ENCODE data around the gene ZNF19.

The ZNF19 gene

GRCh38 chr16:71460236-71460635, 28.9 kb downstream of the ZNF19 start:
- H3K9me3 ChIP-seq, result no peaks in the 10 kb centered on the region
- H3K4me3 ChIP-seq, result no peak overlapping the region
- H3K27me3 ChIP-seq, result no peaks in the 10 kb centered on the region
- peaks cover 0 to 23% (median 7%) of the 10 kb centered on the region in 4 donors for H3K4me1 ChIP-seq
- H3K36me3 ChIP-seq, result peaks cover 22 to 28% (median 26%) of the 10 kb centered on the region in 3 donors
- H3K27ac ChIP-seq, result no peak overlapping the region
- no peak for DNase-seq
- no peak for TF ChIP-seq CTCF (IDR thresholded peaks at IDR 0.05)
- intact Hi-C loops (cut with DNase I; ENCODE audit: low total_unique reads), result loop anchor here (5.0 kb wide), 1 partner anchor 1098 kb away; no protein-coding TSS in a partner anchor

- no peak overlapping the region for H3K4me3 ChIP-seq
- TF ChIP-seq CTCF (IDR thresholded peaks at IDR 0.05), result no peak
- peaks cover 0 to 23% (median 7%) of the 10 kb centered on the region in 4 donors for H3K4me1 ChIP-seq
- H3K9me3 ChIP-seq, result peaks cover 0 to 5% (median 3%) of the 10 kb centered on the region in 3 donors
- intact Hi-C loops (cut with DNase I; ENCODE audit: low total_unique reads), result no loop called here
- no peak for DNase-seq
- peaks cover 29 to 35% (median 33%) of the 10 kb centered on the region in 3 donors for H3K36me3 ChIP-seq
- no peak overlapping the region for H3K27ac ChIP-seq
- no peaks in the 10 kb centered on the region for H3K27me3 ChIP-seq
These were observed 29.6 kb downstream of the ZNF19 start for GRCh38 chr16:71459510-71459909.

GRCh38 chr16:71456801-71457200, 32.3 kb downstream of the ZNF19 start:
- peaks cover 56 to 62% (median 60%) of the 10 kb centered on the region in 3 donors for H3K36me3 ChIP-seq
- peaks cover 0 to 32% (median 31%) of the 10 kb centered on the region in 3 donors for H3K9me3 ChIP-seq
- no peak overlapping the region for H3K27ac ChIP-seq
- H3K4me3 ChIP-seq, result no peak overlapping the region
- peaks cover 0 to 16% (median 7%) of the 10 kb centered on the region in 4 donors for H3K4me1 ChIP-seq
- intact Hi-C loops (cut with DNase I; ENCODE audit: low total_unique reads), result no loop called here
- no peaks in the 10 kb centered on the region for H3K27me3 ChIP-seq
- no peak for DNase-seq
- no peak for TF ChIP-seq CTCF (IDR thresholded peaks at IDR 0.05)

- peaks cover 94 to 100% (median 97%) of the 10 kb centered on the region in 3 donors for H3K36me3 ChIP-seq
- TF ChIP-seq CTCF (IDR thresholded peaks at IDR 0.05), result no peak
- H3K9me3 ChIP-seq, result peaks cover 15 to 69% (median 66%) of the 10 kb centered on the region in 3 donors
- intact Hi-C loops (cut with DNase I; ENCODE audit: low total_unique reads), result loop anchor here (5.0 kb wide), 1 partner anchor 39 kb away; no protein-coding TSS in a partner anchor
- no peak overlapping the region for H3K4me3 ChIP-seq
- no peaks in the 10 kb centered on the region for H3K27me3 ChIP-seq
- H3K4me1 ChIP-seq, result no peaks in the 10 kb centered on the region
- no peak overlapping the region for H3K27ac ChIP-seq
- DNase-seq, result no peak
These were observed 36.1 kb downstream of the ZNF19 start for GRCh38 chr16:71453036-71453435.

- Histone ChIP-seq H3K4me1 (no peaks in the 10 kb centered on the region), H3K27me3 (no peaks in the 10 kb centered on the region), H3K4me3 (no peak overlapping the region), H3K27ac (no peak overlapping the region), H3K9me3 (peaks cover 25 to 100% (median 98%) of the 10 kb centered on the region in 3 donors), H3K36me3 (peaks cover 60 to 74% (median 71%) of the 10 kb centered on the region in 3 donors)
- TF ChIP-seq CTCF (IDR thresholded peaks at IDR 0.05), result no peak
- intact Hi-C loops (cut with DNase I; ENCODE audit: low total_unique reads), result no loop called here
- DNase-seq, result no peak
These were observed 40.1 kb downstream of the ZNF19 start for GRCh38 chr16:71449020-71449419.

Measured in tibial artery (tissue), 4 donors.